Thyroid gland (tissue), 4 donors: ENCODE results near the gene MRPL3. TPM values are rescaled to one million over a fixed set of nuclear protein-coding genes. Genes with fewer than 3 reads are reported as not detected.

ENCODE experiments used
- DNase-seq, 2 donors: peaks; one replicate each; pipeline ENCODE4 v3.0.0-alpha.2; 2019
- H3K27ac ChIP-seq, 3 donors: fragments of 200-600 bp; sonication (generic); 1 replicate in 2 of 3; 2 replicates in 1 of 3; pipeline ENCODE4 v1.5.1; 2016 to 2019; ENCODE audit warnings: mild to moderate bottlenecking in 1 of 3, moderate library complexity in 1 of 3
- H3K27me3 ChIP-seq: fragments of 200-600 bp; sonication (generic); one replicate; pipeline ENCODE4 v1.5.1; 2019
- H3K36me3 ChIP-seq, 2 donors: fragments of 200-600 bp; sonication (generic); one replicate each; pipeline ENCODE4 v1.5.1; 2016 to 2019
- H3K4me1 ChIP-seq, 2 donors: fragments of 200-600 bp; sonication (generic); one replicate each; pipeline ENCODE4 v1.5.1; 2017 to 2019
- H3K4me3 ChIP-seq, 3 donors: fragments of 200-600 bp; sonication (generic); replicated peaks in 1 of 3; 1 replicate in 2 of 3; 2 replicates in 1 of 3; pipeline ENCODE4 v1.5.1; 2016; ENCODE audit warnings: mild to moderate bottlenecking in 1 of 3
- H3K9me3 ChIP-seq: fragments of 200-600 bp; sonication (generic); one replicate; pipeline ENCODE4 v1.5.1; 2017
- POLR2A ChIP-seq, 2 donors: fragments of 450-650 bp; IDR thresholded peaks; one replicate each; pipeline ENCODE4 v1.6.1; 2017; ENCODE audit warnings: antibody characterized with exemption in 2 of 2, mild to moderate bottlenecking in 2 of 2, moderate library complexity in 1 of 2
- WGBS, 2 donors: methylation state at CpG; one replicate each; pipeline ENCODE4 v1.1.5; 2017; 5-methylcytosine and 5-hydroxymethylcytosine counted together
- intact Hi-C: fragments of 100-400 bp; cut with DNase I; formaldehyde crosslinking; loops from one replicate; pipeline ENCODE4 v1.15.1; 2023
- small RNA-seq: library from RNA; depleted of rRNA; stranded (forward); fragments of <200 nt; gene quantifications from one replicate; pipeline ENCODE3, GENCODE V24; 2016
- total RNA-seq, 4 donors: library from RNA; depleted of rRNA; stranded (reverse); fragments of >200 nt; gene quantifications; one replicate each; pipeline ENCODE4 v1.2.3, GENCODE V29; 2016
- TF ChIP-seq, protein P1 (sequence below), 6 experiments: fragments of 200-600 bp in 3 of 6; fragments of 450-650 bp in 3 of 6; sonication (generic) in 3 of 6; IDR thresholded peaks; one replicate each; pipeline ENCODE4 v1.5.1; 2016 to 2019; ENCODE audit warnings: antibody characterized with exemption in 6 of 6, mild to moderate bottlenecking in 2 of 6, inconsistent platforms in 1 of 6, moderate library complexity in 1 of 6

Gene MRPL3
- total RNA-seq, 4 donors from 2014 or later = 96.6 to 128 (median 111) TPM

- TF ChIP-seq, protein P1, sequence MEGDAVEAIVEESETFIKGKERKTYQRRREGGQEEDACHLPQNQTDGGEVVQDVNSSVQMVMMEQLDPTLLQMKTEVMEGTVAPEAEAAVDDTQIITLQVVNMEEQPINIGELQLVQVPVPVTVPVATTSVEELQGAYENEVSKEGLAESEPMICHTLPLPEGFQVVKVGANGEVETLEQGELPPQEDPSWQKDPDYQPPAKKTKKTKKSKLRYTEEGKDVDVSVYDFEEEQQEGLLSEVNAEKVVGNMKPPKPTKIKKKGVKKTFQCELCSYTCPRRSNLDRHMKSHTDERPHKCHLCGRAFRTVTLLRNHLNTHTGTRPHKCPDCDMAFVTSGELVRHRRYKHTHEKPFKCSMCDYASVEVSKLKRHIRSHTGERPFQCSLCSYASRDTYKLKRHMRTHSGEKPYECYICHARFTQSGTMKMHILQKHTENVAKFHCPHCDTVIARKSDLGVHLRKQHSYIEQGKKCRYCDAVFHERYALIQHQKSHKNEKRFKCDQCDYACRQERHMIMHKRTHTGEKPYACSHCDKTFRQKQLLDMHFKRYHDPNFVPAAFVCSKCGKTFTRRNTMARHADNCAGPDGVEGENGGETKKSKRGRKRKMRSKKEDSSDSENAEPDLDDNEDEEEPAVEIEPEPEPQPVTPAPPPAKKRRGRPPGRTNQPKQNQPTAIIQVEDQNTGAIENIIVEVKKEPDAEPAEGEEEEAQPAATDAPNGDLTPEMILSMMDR (IDR thresholded peaks at IDR 0.05) = no peak
- TF ChIP-seq POLR2A (IDR thresholded peaks at IDR 0.05) = no peak
- H3K4me3 ChIP-seq = no peak overlapping the region
- H3K27me3 ChIP-seq = no peaks in the 10 kb centered on the region
- no peaks in the 10 kb centered on the region for H3K9me3 ChIP-seq
- DNase-seq = no peak
- intact Hi-C loops = no loop called here
- no peak overlapping the region for H3K27ac ChIP-seq
- no peaks in the 10 kb centered on the region for H3K4me1 ChIP-seq
- H3K36me3 ChIP-seq = no peaks in the 10 kb centered on the region
Measured at GRCh38 chr3:131421957-131422498, 80.7 kb downstream of the MRPL3 start.

DNA sequence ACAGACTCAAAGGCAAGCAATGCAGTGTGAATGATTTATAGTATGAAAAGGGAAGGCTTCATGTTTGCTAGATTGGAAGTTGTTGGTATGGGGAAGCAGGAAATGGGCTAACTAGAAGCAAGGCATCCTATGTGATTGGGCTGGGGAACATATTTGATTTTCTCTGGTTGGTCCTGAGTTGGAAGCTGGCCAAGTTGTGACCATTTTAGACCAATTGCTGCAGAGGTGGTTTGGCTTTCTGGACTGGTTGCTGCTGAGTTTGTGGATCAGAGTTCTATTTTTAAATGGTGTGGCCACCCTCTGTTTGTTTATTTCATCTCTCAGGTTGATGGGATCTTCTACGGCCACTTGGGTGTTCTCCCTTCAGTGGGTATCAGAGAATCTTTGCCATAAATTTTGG is 81.5 kb downstream of the MRPL3 start:
- Histone ChIP-seq H3K27me3 (no peaks in the 10 kb centered on the region), H3K4me3 (no peak overlapping the region), H3K4me1 (no peaks in the 10 kb centered on the region), H3K36me3 (no peaks in the 10 kb centered on the region), H3K9me3 (no peaks in the 10 kb centered on the region), H3K27ac (no peak overlapping the region)
- DNase-seq = no peak
- intact Hi-C loops = no loop called here
- WGBS, 2 donors = 85 to 100% methylated on average over 1 of the region's 1 CpG
- TF ChIP-seq, protein P1 (IDR thresholded peaks at IDR 0.05) = no peak
- no peak for TF ChIP-seq POLR2A (IDR thresholded peaks at IDR 0.05)

GRCh38 chr3:131417751-131418150 is 85.0 kb downstream of the MRPL3 start:
- no peaks in the 10 kb centered on the region for H3K9me3 ChIP-seq
- 91% methylated on average over 2 of the region's 2 CpGs for WGBS, 2 donors
- no peak for DNase-seq
- H3K4me1 ChIP-seq = no peaks in the 10 kb centered on the region
- H3K4me3 ChIP-seq = no peak overlapping the region
- no peaks in the 10 kb centered on the region for H3K27me3 ChIP-seq
- H3K36me3 ChIP-seq = no peaks in the 10 kb centered on the region
- no peak overlapping the region for H3K27ac ChIP-seq
- TF ChIP-seq, protein P1 (IDR thresholded peaks at IDR 0.05) = no peak
- TF ChIP-seq POLR2A (IDR thresholded peaks at IDR 0.05) = no peak
- intact Hi-C loops = no loop called here

Small RNA genes within 50 kb of the gene (small RNA-seq; reads per million reads assigned to genes)
- gene AC107027.2 = not detected
- 27.6 reads per million, percentile 94 among the genes with 10 or more reads in this experiment for gene SNORA58

Other genes starting within 250 kb of the MRPL3 start
- 10 to 100 TPM; 30.7 to 37.5 (median 34.4) TPM for gene NUDT16, start 121.2 kb downstream of the MRPL3 start, total RNA-seq